ENCODE measurements around the gene DCST2. TPM values are rescaled to one million over a fixed set of nuclear protein-coding genes. Genes with fewer than 3 reads are reported as not detected.

Gene DCST2
- polyA plus RNA-seq, 4 donors = 1.9 to 27.1 (median 10.6) TPM

Other genes starting within 250 kb of the DCST2 start
- 1 to 10 TPM in 2 of 4 donors, under 1 TPM in 2; 0.27 to 1.6 (median 0.94) TPM for gene KCNN3, start 163.5 kb downstream of the DCST2 start, polyA plus RNA-seq
- gene PMVK, start 97.1 kb downstream of the DCST2 start, polyA plus RNA-seq = 100 to 1,000 TPM in 1 of 4 donors, 10 to 100 TPM in 3; 44.8 to 120 (median 76.0) TPM
- 10 to 100 TPM; 31.9 to 97.8 (median 37.8) TPM for gene PBXIP1, start 77.7 kb downstream of the DCST2 start, polyA plus RNA-seq
- 10 to 100 TPM; 22.1 to 34.7 (median 24.8) TPM for gene PYGO2, start 72.0 kb downstream of the DCST2 start, polyA plus RNA-seq
- 10 to 100 TPM; 59.7 to 84.8 (median 66.7) TPM for gene SHC1, start 63.0 kb downstream of the DCST2 start, polyA plus RNA-seq
- 100 to 1,000 TPM in 1 of 4 donors, 10 to 100 TPM in 3; 63.7 to 117 (median 75.6) TPM for gene CKS1B, start 59.1 kb downstream of the DCST2 start, polyA plus RNA-seq
- gene FLAD1, start 50.4 kb downstream of the DCST2 start, polyA plus RNA-seq = 10 to 100 TPM; 25.1 to 51.4 (median 34.4) TPM
- gene LENEP, start 40.2 kb downstream of the DCST2 start, polyA plus RNA-seq = under 1 TPM in 1 of 4 donors, not detected in 3; 0.64 TPM
- 100 to 1,000 TPM in 2 of 4 donors, 10 to 100 TPM in 2; 51.5 to 222 (median 115) TPM for gene ZBTB7B, start 31.0 kb downstream of the DCST2 start, polyA plus RNA-seq
- under 1 TPM in 2 of 4 donors, not detected in 2; 0.10 to 0.56 TPM for gene DCST1, start within 50 bp of the DCST2 start, polyA plus RNA-seq
- 100 to 1,000 TPM in 3 of 4 donors, 10 to 100 TPM in 1; 24.9 to 206 (median 147) TPM for gene ADAM15, start 17.5 kb upstream of the DCST2 start, polyA plus RNA-seq
- 10 to 100 TPM; 16.8 to 41.3 (median 17.4) TPM for gene EFNA4, start 30.0 kb upstream of the DCST2 start, polyA plus RNA-seq
- 1 to 10 TPM; 2.0 to 7.0 (median 5.4) TPM for gene EFNA3, start 45.1 kb upstream of the DCST2 start, polyA plus RNA-seq
- 100 to 1,000 TPM in 3 of 4 donors, 10 to 100 TPM in 1; 50.6 to 166 (median 145) TPM for gene EFNA1, start 94.1 kb upstream of the DCST2 start, polyA plus RNA-seq
- 10 to 100 TPM; 44.6 to 99.5 (median 61.9) TPM for gene SLC50A1, start 102.1 kb upstream of the DCST2 start, polyA plus RNA-seq
- gene DPM3, start 106.8 kb upstream of the DCST2 start, polyA plus RNA-seq = 100 to 1,000 TPM in 3 of 4 donors, 10 to 100 TPM in 1; 68.5 to 306 (median 238) TPM
- 100 to 1,000 TPM; 144 to 286 (median 201) TPM for gene KRTCAP2, start 139.5 kb upstream of the DCST2 start, polyA plus RNA-seq
- gene TRIM46, start 140.1 kb upstream of the DCST2 start, polyA plus RNA-seq = under 1 TPM in 3 of 4 donors, not detected in 1; 0.27 to 0.64 (median 0.57) TPM
- 10 to 100 TPM; 11.3 to 24.9 (median 14.8) TPM for gene THBS3, start 174.1 kb upstream of the DCST2 start, polyA plus RNA-seq
- 10 to 100 TPM; 40.0 to 72.2 (median 49.4) TPM for gene MTX1, start 174.9 kb upstream of the DCST2 start, polyA plus RNA-seq
- 10 to 100 TPM; 14.3 to 21.3 (median 16.8) TPM for gene ENTREP3, start 221.7 kb upstream of the DCST2 start, polyA plus RNA-seq
- gene SCAMP3, start 228.6 kb upstream of the DCST2 start, polyA plus RNA-seq = 10 to 100 TPM; 32.7 to 61.8 (median 53.8) TPM
- 10 to 100 TPM; 27.0 to 66.9 (median 37.7) TPM for gene CLK2, start 239.7 kb upstream of the DCST2 start, polyA plus RNA-seq
- 10 to 100 TPM in 2 of 4 donors, 1 to 10 TPM in 2; 4.0 to 15.0 (median 8.1) TPM for gene HCN3, start 243.7 kb upstream of the DCST2 start, polyA plus RNA-seq

Measured in small intestine (tissue), 4 donors.